K562 (cell line): ENCODE data around the gene SLC38A2. TPM values are rescaled to one million over a fixed set of nuclear protein-coding genes. Genes with fewer than 3 reads are reported as not detected.

ENCODE experiments used
- ATF7 ChIP-seq: fragments of 450-650 bp; IDR thresholded peaks from 2 replicates; pipeline ENCODE4 v1.7.1; 2014; ENCODE audit warnings: mild to moderate bottlenecking, moderate library complexity
- CREM ChIP-seq: IDR thresholded peaks from 2 replicates; pipeline ENCODE4 v1.6.1; 2014; ENCODE audit warnings: antibody characterized with exemption, low read depth
- DEAF1 ChIP-seq: fragments of 450-650 bp; formaldehyde crosslinking; IDR thresholded peaks from 2 replicates; pipeline ENCODE4 v1.4.0; 2020; ENCODE audit warnings: mild to moderate bottlenecking, moderate library complexity
- ELF2 ChIP-seq: fragments of 250-450 bp; sonication (Bioruptor Pico); IDR thresholded peaks from 2 replicates; pipeline ENCODE4 v1.5.0; 2021; ENCODE audit warnings: mild to moderate bottlenecking
- GTF2A2 ChIP-seq: IDR thresholded peaks from 2 replicates; pipeline ENCODE4 v1.6.1; 2016; ENCODE audit warnings: mild to moderate bottlenecking, missing genetic modification characterization, missing compliant biosample characterization
- GTF3C2 ChIP-seq: IDR thresholded peaks from 3 replicates; pipeline ENCODE4 v1.6.1; 2011; ENCODE audit warnings: borderline replicate concordance, mild to moderate bottlenecking, moderate library complexity; ENCODE audit not compliant: insufficient read length; ENCODE audit errors: extremely low read depth
- JUN ChIP-seq, 2 experiments: sonication (generic) in 1 of 2; formaldehyde crosslinking in 1 of 2; IDR thresholded peaks; 2 replicates each; pipeline versions ENCODE4 v1.6.1 to v1.8.0; 2012 to 2022; ENCODE audit warnings: borderline replicate concordance in 2 of 2, mild to moderate bottlenecking in 2 of 2, improper control_type of control experiment in 1 of 2, low read depth in 1 of 2, low read length in 1 of 2, missing genetic modification reagents in 1 of 2
- NCOR1 ChIP-seq: fragments of 450-650 bp; IDR thresholded peaks from 2 replicates; pipeline ENCODE4 v1.6.1; 2016; ENCODE audit warnings: mild to moderate bottlenecking, moderate library complexity
- NR2F6 ChIP-seq: fragments of 450-650 bp; formaldehyde crosslinking; IDR thresholded peaks from 2 replicates; pipeline ENCODE4 v1.4.0; 2020; ENCODE audit warnings: mild to moderate bottlenecking
- TBL1XR1 ChIP-seq, 2 experiments: IDR thresholded peaks; 2 replicates each; pipeline ENCODE4 v1.6.1; 2012; ENCODE audit warnings: improper control_type of control experiment in 2 of 2, low read length in 2 of 2, mild to moderate bottlenecking in 1 of 2
- ZNF609 ChIP-seq: sonication (generic); formaldehyde crosslinking; IDR thresholded peaks from 2 replicates; pipeline ENCODE4 v1.8.1; 2023; ENCODE audit warnings: missing genetic modification reagents, mild to moderate bottlenecking, borderline replicate concordance
- polyA plus RNA-seq, 8 experiments: library from polyadenylated mRNA; depleted of rRNA in 4 of 8; stranded (reverse) in 5 of 8; unstranded in 3 of 8; fragments of >200 nt; fragmentation: Nextera tagmentation in 2 of 8; fragmentation: Illumina TruSeq in 1 of 8; extraction: Ambion mirVana in 2 of 8; extraction: Trizol in 1 of 8; gene quantifications; 2 replicates each; pipeline versions ENCODE4 v1.2.1 to v1.2.3, GENCODE V29; 2011 to 2014; ENCODE audit warnings: inconsistent platforms in 1 of 8, missing spikeins in 1 of 8
- total RNA-seq, 7 experiments: library from RNA; depleted of rRNA in 6 of 7; stranded (reverse); fragments of >200 nt in 6 of 7; fragmentation: Illumina TruSeq in 2 of 7; extraction: Trizol in 2 of 7; gene quantifications; 2 replicates each; pipeline versions ENCODE4 v1.2.1 to v1.2.3, GENCODE V29; 2011 to 2021; ENCODE audit warnings: low replicate concordance in 1 of 7
- TF ChIP-seq, protein P1 (sequence below), 2 experiments: IDR thresholded peaks; 2 replicates each; pipeline ENCODE4 v1.6.1; 2011; ENCODE audit warnings: borderline replicate concordance in 1 of 2, control low read depth in 1 of 2, low read depth in 1 of 2, low read length in 1 of 2, mild to moderate bottlenecking in 1 of 2, mixed read lengths in 1 of 2, moderate library complexity in 1 of 2; ENCODE audit not compliant: insufficient read depth in 1 of 2, insufficient read length in 1 of 2, poor library complexity in 1 of 2, severe bottlenecking in 1 of 2; ENCODE audit errors: extremely low read depth in 1 of 2

The SLC38A2 gene
- total and polyA plus RNA-seq, 9 of the 15 experiments (the other 6 are each of a cell fraction or from before 2014, with no cell fraction given), result 98.7 to 292 (median 143) TPM

GRCh38 chr12:46382964-46383653 is 10.5 kb upstream of the SLC38A2 start (continued):
- no peak for TF ChIP-seq ZNF609 (CRISPR knock-in tag)
- TF ChIP-seq ELF2 (CRISPR knock-in tag), result no peak
- 0 out of 2 replicates have a peak, but pooled peaks have one; percentile 24 for TF ChIP-seq NR2F6
- TF ChIP-seq, protein P1, sequence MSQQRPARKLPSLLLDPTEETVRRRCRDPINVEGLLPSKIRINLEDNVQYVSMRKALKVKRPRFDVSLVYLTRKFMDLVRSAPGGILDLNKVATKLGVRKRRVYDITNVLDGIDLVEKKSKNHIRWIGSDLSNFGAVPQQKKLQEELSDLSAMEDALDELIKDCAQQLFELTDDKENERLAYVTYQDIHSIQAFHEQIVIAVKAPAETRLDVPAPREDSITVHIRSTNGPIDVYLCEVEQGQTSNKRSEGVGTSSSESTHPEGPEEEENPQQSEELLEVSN (IDR thresholded peaks at IDR 0.05; ENCODE audit: borderline replicate concordance in 1 of 2, extremely low read depth in 1 of 2, insufficient read depth in 1 of 2, insufficient read length in 1 of 2, low read depth in 1 of 2, low read length in 1 of 2, poor library complexity in 1 of 2, severe bottlenecking in 1 of 2), result peak; percentile 82 to 86
- TF ChIP-seq GTF3C2, result no peak
- TF ChIP-seq JUN (IDR thresholded peaks at IDR 0.05; ENCODE audit: borderline replicate concordance, low read depth, low read length), result peak; percentile 87
- TF ChIP-seq JUN (CRISPR knock-in tag; IDR thresholded peaks at IDR 0.05; ENCODE audit: borderline replicate concordance), result peak; percentile 45; the same call in 1 of the 2 replicates
- TF ChIP-seq GTF2A2 (tag), result no peak
- peak; percentile 34; the same call in 1 of the 2 replicates for TF ChIP-seq NCOR1
- peak; percentile 68; the same call in 1 of the 2 replicates for TF ChIP-seq ATF7
- TF ChIP-seq TBL1XR1 (IDR thresholded peaks at IDR 0.05; ENCODE audit: low read length in 2 of 2), result peak in 1 of 2 experiments; percentile 51; a peak in 1 of 4 replicates
- TF ChIP-seq CREM, result peak; percentile 33
- 0 out of 2 replicates have a peak, but pooled peaks have one; percentile 11 for TF ChIP-seq DEAF1 (CRISPR knock-in tag)
